Suprapubic skin (tissue), 4 donors: ENCODE data around the gene CYP2A6. TPM values are rescaled to one million over a fixed set of nuclear protein-coding genes. Genes with fewer than 3 reads are reported as not detected.
A peak's percentile ranks its signal among the peaks of the same experiment; 100 is the strongest.
"Not testable (repeated sequence)": the region's sequence is repeated elsewhere in the genome, so short reads cannot be mapped to it uniquely, and the experiment has no call there.

ENCODE experiments used
- DNase-seq, 2 donors: peaks; one replicate each; pipeline ENCODE4 v3.0.0-alpha.2; 2019; ENCODE audit warnings: low spot score in 2 of 2
- H3K27ac ChIP-seq: fragments of 200-600 bp; sonication (generic); one replicate; pipeline ENCODE4 v1.5.1; 2019
- H3K27me3 ChIP-seq: fragments of 200-600 bp; sonication (generic); one replicate; pipeline ENCODE4 v1.5.1; 2019
- H3K36me3 ChIP-seq: fragments of 200-600 bp; sonication (generic); one replicate; pipeline ENCODE4 v1.5.1; 2019
- H3K4me1 ChIP-seq: fragments of 200-600 bp; sonication (generic); one replicate; pipeline ENCODE4 v1.5.1; 2019
- H3K4me3 ChIP-seq: fragments of 200-600 bp; sonication (generic); one replicate; pipeline ENCODE4 v1.5.1; 2019; ENCODE audit warnings: mild to moderate bottlenecking
- H3K9me3 ChIP-seq: fragments of 200-600 bp; sonication (generic); one replicate; pipeline ENCODE4 v1.5.1; 2019
- CTCF ChIP-seq, 2 donors: fragments of 200-600 bp in 1 of 2; fragments of 450-650 bp in 1 of 2; sonication (generic) in 1 of 2; IDR thresholded peaks; one replicate each; pipeline ENCODE4 v1.5.1; 2016 to 2019; ENCODE audit warnings: antibody characterized with exemption in 2 of 2, mild to moderate bottlenecking in 1 of 2, moderate library complexity in 1 of 2
- EP300 ChIP-seq: sonication (generic); formaldehyde crosslinking; IDR thresholded peaks from one replicate; pipeline ENCODE4 v1.6.1; 2017; ENCODE audit warnings: antibody characterized with exemption
- POLR2A ChIP-seq, 2 donors: fragments of 450-650 bp; IDR thresholded peaks; one replicate each; pipeline ENCODE4 v1.6.1; 2017; ENCODE audit warnings: antibody characterized with exemption in 2 of 2, mild to moderate bottlenecking in 2 of 2, moderate library complexity in 2 of 2
- POLR2AphosphoS5 ChIP-seq, 3 donors: sonication (generic); formaldehyde crosslinking; IDR thresholded peaks; one replicate each; pipeline ENCODE4 v1.6.1; 2017; ENCODE audit warnings: antibody characterized with exemption in 3 of 3
- WGBS: methylation state at CpG from one replicate; pipeline ENCODE4 v1.1.5; 2018; 5-methylcytosine and 5-hydroxymethylcytosine counted together
- total RNA-seq, 4 donors: library from RNA; depleted of rRNA; stranded (reverse); fragments of >200 nt; gene quantifications; one replicate each; pipeline ENCODE4 v1.1.0, GENCODE V29; 2016

CYP2A6 gene
- total RNA-seq, 4 donors from 2014 or later, result not detected

GRCh38 chr19:40836754-40837429 is 13.4 kb downstream of the CYP2A6 start:
- H3K36me3 ChIP-seq, result no peaks in the 10 kb centered on the region
- no peaks in the 10 kb centered on the region for H3K4me1 ChIP-seq
- no peak for TF ChIP-seq POLR2A (IDR thresholded peaks at IDR 0.05)
- TF ChIP-seq CTCF (IDR thresholded peaks at IDR 0.05), result no peak
- TF ChIP-seq POLR2AphosphoS5 (IDR thresholded peaks at IDR 0.05), result no peak
- no peak for TF ChIP-seq EP300
- no peak overlapping the region for H3K4me3 ChIP-seq
- WGBS, result 78% methylated on average over 6 of the region's 6 CpGs
- H3K9me3 ChIP-seq, result no peaks in the 10 kb centered on the region
- H3K27ac ChIP-seq, result no peak overlapping the region
- no peaks in the 10 kb centered on the region for H3K27me3 ChIP-seq
- no peak for DNase-seq

- WGBS, result 64% methylated on average over 5 of the region's 7 CpGs
- H3K27me3 ChIP-seq, H3K27ac ChIP-seq, H3K4me1 ChIP-seq, H3K9me3 ChIP-seq, H3K4me3 ChIP-seq, H3K36me3 ChIP-seq, DNase-seq: not testable (repeated sequence)
These were observed 16.3 kb downstream of the CYP2A6 start for GRCh38 chr19:40833728-40834533.

GRCh38 chr19:40832431-40832790 is 17.8 kb downstream of the CYP2A6 start:
- H3K4me3 ChIP-seq, DNase-seq, H3K36me3 ChIP-seq, H3K4me1 ChIP-seq, H3K9me3 ChIP-seq, H3K27me3 ChIP-seq: not testable (repeated sequence)
- 67% methylated on average over 4 of the region's 4 CpGs for WGBS
- peak overlapping the region; percentile 8 for H3K27ac ChIP-seq

- WGBS, result 71% methylated on average over 7 of the region's 7 CpGs
- H3K4me1 ChIP-seq, result peaks cover 4% of the 10 kb centered on the region
- H3K27me3 ChIP-seq, result no peaks in the 10 kb centered on the region
- H3K36me3 ChIP-seq, result peaks cover 4% of the 10 kb centered on the region
- TF ChIP-seq CTCF (IDR thresholded peaks at IDR 0.05) (no peak), EP300 (no peak), POLR2AphosphoS5 (IDR thresholded peaks at IDR 0.05) (peak in 1 of 3 donors; percentile 45)
- no peaks in the 10 kb centered on the region for H3K9me3 ChIP-seq
- H3K4me3 ChIP-seq, result no peak overlapping the region
- peak overlapping the region; percentile 35 for H3K27ac ChIP-seq
- DNase-seq, result no peak
These were observed 18.5 kb downstream of the CYP2A6 start for GRCh38 chr19:40831502-40832430.

- not testable (repeated sequence) for H3K9me3 ChIP-seq, H3K27me3 ChIP-seq, H3K36me3 ChIP-seq, H3K4me1 ChIP-seq, H3K4me3 ChIP-seq, H3K27ac ChIP-seq, DNase-seq
- WGBS, result 96% methylated on average over 16 of the region's 16 CpGs
These were observed 19.5 kb downstream of the CYP2A6 start for GRCh38 chr19:40830741-40831140.

- TF ChIP-seq POLR2A (IDR thresholded peaks at IDR 0.05) (no peak), CTCF (IDR thresholded peaks at IDR 0.05) (no peak), POLR2AphosphoS5 (IDR thresholded peaks at IDR 0.05) (no peak), EP300 (no peak)
- Histone ChIP-seq H3K4me1 (peaks cover 4% of the 10 kb centered on the region), H3K9me3 (no peaks in the 10 kb centered on the region), H3K4me3 (no peak overlapping the region), H3K36me3 (peaks cover 7% of the 10 kb centered on the region), H3K27me3 (no peaks in the 10 kb centered on the region), H3K27ac (no peak overlapping the region)
- no peak for DNase-seq
These were observed 21.0 kb downstream of the CYP2A6 start for GRCh38 chr19:40829205-40829604.
